ENCODE measurements around the gene MAN2C1. TPM values are rescaled to one million over a fixed set of nuclear protein-coding genes. Genes with fewer than 3 reads are reported as not detected.
"Not testable (repeated sequence)": the region's sequence is repeated elsewhere in the genome, so short reads cannot be mapped to it uniquely, and the experiment has no call there.

The MAN2C1 gene
- total and polyA plus RNA-seq, 2 experiments from 2014 or later = 53.0 to 110 TPM

DNA sequence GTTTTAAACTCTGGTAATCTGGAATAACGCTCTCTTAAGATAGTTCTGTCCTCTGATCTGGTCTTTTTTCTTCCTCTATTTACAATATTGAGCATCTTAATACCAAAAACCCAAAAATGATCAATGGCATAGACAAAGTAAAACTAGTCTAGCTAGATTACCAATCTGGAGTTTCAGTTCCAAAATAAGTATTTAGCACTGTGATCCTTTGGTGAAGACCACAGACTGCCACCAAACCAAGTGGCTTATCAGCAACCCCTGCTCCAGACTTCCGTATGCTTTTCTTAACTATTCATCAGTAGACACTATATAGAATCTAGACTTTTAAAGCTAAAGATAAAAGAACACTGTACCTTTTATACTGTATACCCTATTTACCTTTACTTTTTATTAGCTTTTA is 35.5 kb upstream of the MAN2C1 start:
- in situ Hi-C loops (cut with MboI) = no loop called here
- no peak overlapping the region for H3K27ac ChIP-seq
- H3K9me3 ChIP-seq (ENCODE audit: low read depth) = no peaks in the 10 kb centered on the region
- H4K20me1 ChIP-seq (ENCODE audit: insufficient read depth) = no peaks in the 10 kb centered on the region
- H3K36me3 ChIP-seq (ENCODE audit: low read depth) = peaks cover 56% of the 10 kb centered on the region
- no peak for DNase-seq
- H3K9me2 ChIP-seq (ENCODE audit: insufficient read depth) = no peaks in the 10 kb centered on the region
- H3K79me2 ChIP-seq (ENCODE audit: insufficient read depth) = no peaks in the 10 kb centered on the region
- H3K4me2 ChIP-seq (ENCODE audit: unreplicated experiment) = no peak overlapping the region
- H2AFZ ChIP-seq = no peak overlapping the region
- no peaks in the 10 kb centered on the region for H3F3A ChIP-seq (ENCODE audit: insufficient read depth)
- no peak overlapping the region for H3K4me3 ChIP-seq
- H3K27me3 ChIP-seq (replicated peaks; ENCODE audit: insufficient read depth) = no peaks in the 10 kb centered on the region
- TF ChIP-seq EZH2 (IDR thresholded peaks at IDR 0.05; ENCODE audit: insufficient read depth, poor library complexity, severe bottlenecking) (no peak), EZH2phosphoT487 (IDR thresholded peaks at IDR 0.05; ENCODE audit: insufficient read depth, low read depth) (no peak)
- H3K4me1 ChIP-seq (ENCODE audit: insufficient read depth) = no peaks in the 10 kb centered on the region
- H3K9ac ChIP-seq = no peak overlapping the region
- WGBS, 2 experiments (ENCODE audit: low coverage in 1 of 2, low lambda C conversion rate in 2 of 2, missing lambda C conversion rate in 2 of 2) = 95 to 99% methylated on average over 2 of the region's 2 CpGs

GRCh38 chr15:75397494-75397893 is 29.1 kb upstream of the MAN2C1 start:
- Histone ChIP-seq H3F3A (ENCODE audit: insufficient read depth) (peaks cover 9% of the 10 kb centered on the region; the same call in 1 of the 2 replicates), H3K4me2 (ENCODE audit: unreplicated experiment) (no peak overlapping the region), H3K9me3 (ENCODE audit: low read depth) (no peaks in the 10 kb centered on the region), H3K36me3 (ENCODE audit: low read depth) (peaks cover 64% of the 10 kb centered on the region), H3K4me1 (ENCODE audit: insufficient read depth) (peaks cover 10% of the 10 kb centered on the region), H2AFZ (no peak overlapping the region), H3K27me3 (replicated peaks; ENCODE audit: insufficient read depth) (no peaks in the 10 kb centered on the region), H3K27ac (peak overlapping the region; percentile 21), H3K4me3 (no peak overlapping the region), H3K9ac (no peak overlapping the region), H4K20me1 (ENCODE audit: insufficient read depth) (no peaks in the 10 kb centered on the region), H3K79me2 (ENCODE audit: insufficient read depth) (peaks cover 12% of the 10 kb centered on the region), H3K9me2 (ENCODE audit: insufficient read depth) (no peaks in the 10 kb centered on the region)
- in situ Hi-C loops (cut with MboI) = no loop called here
- TF ChIP-seq EZH2phosphoT487 (IDR thresholded peaks at IDR 0.05; ENCODE audit: insufficient read depth, low read depth) = no peak
- TF ChIP-seq EZH2 (IDR thresholded peaks at IDR 0.05; ENCODE audit: insufficient read depth, poor library complexity, severe bottlenecking) = no peak
- 84 to 90% methylated on average over 2 of the region's 2 CpGs for WGBS, 2 experiments (ENCODE audit: low coverage in 1 of 2, low lambda C conversion rate in 2 of 2, missing lambda C conversion rate in 2 of 2)
- DNase-seq = peak; percentile 64

DNA sequence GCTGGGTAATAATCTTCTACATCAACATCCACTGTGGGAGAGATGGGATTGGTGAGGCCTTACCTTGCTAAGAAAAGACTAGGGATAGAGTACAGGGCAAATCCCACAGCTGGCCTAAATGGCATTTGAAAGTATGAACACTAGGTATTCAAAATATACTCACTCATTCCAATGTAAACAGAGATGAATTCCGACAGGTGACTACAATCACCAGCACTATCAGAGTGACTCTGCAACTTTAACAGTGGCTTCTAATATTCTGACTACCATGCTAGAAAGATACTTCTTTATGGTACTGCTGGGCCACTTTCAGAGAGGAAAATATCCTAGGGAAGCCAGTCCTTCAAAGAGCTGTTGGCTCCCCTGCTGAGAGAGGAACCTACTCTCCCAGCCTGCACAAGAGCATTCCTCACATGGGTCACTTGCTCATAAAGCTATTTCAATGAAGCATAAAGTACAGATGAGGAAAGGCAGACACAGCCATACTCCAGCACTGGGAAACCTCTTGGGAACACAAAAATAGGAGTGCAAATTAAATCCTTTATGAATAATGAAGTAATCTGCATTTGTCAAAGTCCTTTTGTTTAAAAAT is 21.5 kb upstream of the MAN2C1 start:
- no peaks in the 10 kb centered on the region for H3K9me2 ChIP-seq (ENCODE audit: insufficient read depth)
- peaks cover 79% of the 10 kb centered on the region for H3K36me3 ChIP-seq (ENCODE audit: low read depth)
- no peak for DNase-seq
- no peak overlapping the region for H3K4me3 ChIP-seq
- in situ Hi-C loops (cut with MboI) = no loop called here
- no peaks in the 10 kb centered on the region for H3K4me1 ChIP-seq (ENCODE audit: insufficient read depth)
- no peak for TF ChIP-seq EZH2phosphoT487 (IDR thresholded peaks at IDR 0.05; ENCODE audit: insufficient read depth, low read depth)
- TF ChIP-seq EZH2 (IDR thresholded peaks at IDR 0.05; ENCODE audit: insufficient read depth, poor library complexity, severe bottlenecking) = no peak
- 0 out of 2 replicates have a peak, but pooled peaks cover 8% of the 10 kb centered on the region for H3K79me2 ChIP-seq (ENCODE audit: insufficient read depth)
- H3K9me3 ChIP-seq (ENCODE audit: low read depth) = no peaks in the 10 kb centered on the region
- H3K4me2 ChIP-seq (ENCODE audit: unreplicated experiment) = no peak overlapping the region
- no peaks in the 10 kb centered on the region for H3K27me3 ChIP-seq (replicated peaks; ENCODE audit: insufficient read depth)
- no peaks in the 10 kb centered on the region for H4K20me1 ChIP-seq (ENCODE audit: insufficient read depth)
- WGBS, 2 experiments (ENCODE audit: low coverage in 1 of 2, low lambda C conversion rate in 2 of 2, missing lambda C conversion rate in 2 of 2) = 100% methylated on average over 1 of the region's 1 CpG
- H3K9ac ChIP-seq = no peak overlapping the region
- H3K27ac ChIP-seq = no peak overlapping the region
- H3F3A ChIP-seq (ENCODE audit: insufficient read depth) = no peaks in the 10 kb centered on the region
- H2AFZ ChIP-seq = no peak overlapping the region

DNA sequence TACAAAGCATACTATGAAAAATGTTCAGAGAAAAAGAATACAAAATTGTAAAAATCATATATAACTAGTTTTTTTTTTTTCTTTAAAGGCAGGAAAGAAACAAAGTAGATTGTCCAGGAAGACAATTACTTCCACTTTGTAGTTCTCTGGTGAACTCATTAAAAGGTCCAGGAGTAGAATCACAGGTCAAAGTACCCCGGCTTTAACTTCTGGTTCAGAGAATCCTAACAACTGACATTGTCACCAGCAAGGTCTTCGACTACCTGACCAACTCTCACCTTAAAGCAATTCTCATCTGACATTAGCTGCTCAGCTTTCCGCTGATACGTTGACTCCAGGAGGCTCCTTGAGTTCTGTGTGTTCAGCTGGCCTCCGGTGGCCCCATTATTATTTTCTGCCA is 15.6 kb upstream of the MAN2C1 start:
- H3K4me2 ChIP-seq (ENCODE audit: unreplicated experiment); H3K79me2 ChIP-seq (ENCODE audit: insufficient read depth); H3K9ac ChIP-seq; H3K27me3 ChIP-seq (replicated peaks; ENCODE audit: insufficient read depth); H3K4me1 ChIP-seq (ENCODE audit: insufficient read depth); in situ Hi-C loops (cut with MboI); H4K20me1 ChIP-seq (ENCODE audit: insufficient read depth); H3K9me3 ChIP-seq (ENCODE audit: low read depth); H3F3A ChIP-seq (ENCODE audit: insufficient read depth); H2AFZ ChIP-seq; H3K4me3 ChIP-seq; DNase-seq; H3K27ac ChIP-seq; H3K9me2 ChIP-seq (ENCODE audit: insufficient read depth): not testable (repeated sequence)
- 95 to 99% methylated on average over 5 of the region's 5 CpGs for WGBS, 2 experiments (ENCODE audit: low coverage in 1 of 2, low lambda C conversion rate in 2 of 2, missing lambda C conversion rate in 2 of 2)
- peaks cover 60% of the 10 kb centered on the region; the same call in 1 of the 2 replicates for H3K36me3 ChIP-seq (ENCODE audit: low read depth)

DNA sequence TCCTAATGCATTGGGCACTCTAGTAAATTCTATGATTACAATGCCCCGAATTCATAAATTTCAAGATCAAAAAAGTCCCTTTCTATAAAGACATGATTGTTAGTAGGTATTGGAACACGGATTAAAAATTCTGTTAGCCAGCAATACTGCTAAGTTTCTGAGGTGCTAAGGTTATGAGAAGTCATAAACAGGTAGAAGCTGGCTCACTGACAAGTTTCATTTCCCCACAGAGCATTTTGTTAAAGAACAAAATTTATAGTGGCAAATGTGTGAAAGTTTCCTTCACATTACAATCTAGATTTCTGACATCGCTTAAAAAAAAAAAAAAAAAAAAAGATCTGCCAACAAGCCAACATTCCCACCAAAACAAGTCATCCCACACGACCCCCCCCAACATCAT is 12.4 kb upstream of the MAN2C1 start:
- DNase-seq = no peak
- H2AFZ ChIP-seq = no peak overlapping the region
- in situ Hi-C loops (cut with MboI) = no loop called here

More for the DNA sequence above, 12.4 kb upstream of the MAN2C1 start:
- peaks cover 62% of the 10 kb centered on the region for H3K36me3 ChIP-seq (ENCODE audit: low read depth)
- H3F3A ChIP-seq (ENCODE audit: insufficient read depth) = peaks cover 5% of the 10 kb centered on the region; the same call in 1 of the 2 replicates
- H3K27ac ChIP-seq = no peak overlapping the region
- H4K20me1 ChIP-seq (ENCODE audit: insufficient read depth) = no peaks in the 10 kb centered on the region
- WGBS, 2 experiments (ENCODE audit: low coverage in 1 of 2, low lambda C conversion rate in 2 of 2, missing lambda C conversion rate in 2 of 2) = 82 to 88% methylated on average over 4 of the region's 4 CpGs
- no peaks in the 10 kb centered on the region for H3K9me3 ChIP-seq (ENCODE audit: low read depth)
- H3K4me1 ChIP-seq (ENCODE audit: insufficient read depth) = no peaks in the 10 kb centered on the region
- no peaks in the 10 kb centered on the region for H3K27me3 ChIP-seq (replicated peaks; ENCODE audit: insufficient read depth)
- H3K79me2 ChIP-seq (ENCODE audit: insufficient read depth) = peaks cover 5% of the 10 kb centered on the region; the same call in 1 of the 2 replicates
- no peak for TF ChIP-seq EZH2phosphoT487 (IDR thresholded peaks at IDR 0.05; ENCODE audit: insufficient read depth, low read depth)
- H3K9me2 ChIP-seq (ENCODE audit: insufficient read depth) = no peaks in the 10 kb centered on the region
- no peak overlapping the region for H3K4me3 ChIP-seq
- H3K4me2 ChIP-seq (ENCODE audit: unreplicated experiment) = no peak overlapping the region
- H3K9ac ChIP-seq = no peak overlapping the region

All from GM23248 (cell line).